Body of pancreas (tissue), 4 donors: ENCODE results near the gene CCNY.
"Not testable (repeated sequence)": the region's sequence is repeated elsewhere in the genome, so short reads cannot be mapped to it uniquely, and the experiment has no call there.

Experiments used
- POLR2A ChIP-seq, 3 donors: fragments of 450-650 bp; IDR thresholded peaks; one replicate each; pipeline ENCODE4 v1.6.1; 2016; ENCODE audit warnings: antibody characterized with exemption in 3 of 3, mild to moderate bottlenecking in 2 of 3
- TF ChIP-seq, protein P1 (sequence below), 7 experiments: fragments of 450-650 bp in 4 of 7; fragments of 200-600 bp in 3 of 7; sonication (generic) in 3 of 7; IDR thresholded peaks; one replicate each; pipeline ENCODE4 v1.5.1; 2016 to 2019; ENCODE audit warnings: antibody characterized with exemption in 7 of 7

GRCh38 chr10:35518187-35518586, 181.9 kb downstream of the CCNY start:
- TF ChIP-seq, protein P1, sequence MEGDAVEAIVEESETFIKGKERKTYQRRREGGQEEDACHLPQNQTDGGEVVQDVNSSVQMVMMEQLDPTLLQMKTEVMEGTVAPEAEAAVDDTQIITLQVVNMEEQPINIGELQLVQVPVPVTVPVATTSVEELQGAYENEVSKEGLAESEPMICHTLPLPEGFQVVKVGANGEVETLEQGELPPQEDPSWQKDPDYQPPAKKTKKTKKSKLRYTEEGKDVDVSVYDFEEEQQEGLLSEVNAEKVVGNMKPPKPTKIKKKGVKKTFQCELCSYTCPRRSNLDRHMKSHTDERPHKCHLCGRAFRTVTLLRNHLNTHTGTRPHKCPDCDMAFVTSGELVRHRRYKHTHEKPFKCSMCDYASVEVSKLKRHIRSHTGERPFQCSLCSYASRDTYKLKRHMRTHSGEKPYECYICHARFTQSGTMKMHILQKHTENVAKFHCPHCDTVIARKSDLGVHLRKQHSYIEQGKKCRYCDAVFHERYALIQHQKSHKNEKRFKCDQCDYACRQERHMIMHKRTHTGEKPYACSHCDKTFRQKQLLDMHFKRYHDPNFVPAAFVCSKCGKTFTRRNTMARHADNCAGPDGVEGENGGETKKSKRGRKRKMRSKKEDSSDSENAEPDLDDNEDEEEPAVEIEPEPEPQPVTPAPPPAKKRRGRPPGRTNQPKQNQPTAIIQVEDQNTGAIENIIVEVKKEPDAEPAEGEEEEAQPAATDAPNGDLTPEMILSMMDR (IDR thresholded peaks at IDR 0.05) = not testable (repeated sequence)
- TF ChIP-seq POLR2A (IDR thresholded peaks at IDR 0.05) = not testable (repeated sequence)
